ENCODE measurements around the gene ELF1.
"Not testable (repeated sequence)": the region's sequence is repeated elsewhere in the genome, so short reads cannot be mapped to it uniquely, and the experiment has no call there.

ELF1 gene

DNA sequence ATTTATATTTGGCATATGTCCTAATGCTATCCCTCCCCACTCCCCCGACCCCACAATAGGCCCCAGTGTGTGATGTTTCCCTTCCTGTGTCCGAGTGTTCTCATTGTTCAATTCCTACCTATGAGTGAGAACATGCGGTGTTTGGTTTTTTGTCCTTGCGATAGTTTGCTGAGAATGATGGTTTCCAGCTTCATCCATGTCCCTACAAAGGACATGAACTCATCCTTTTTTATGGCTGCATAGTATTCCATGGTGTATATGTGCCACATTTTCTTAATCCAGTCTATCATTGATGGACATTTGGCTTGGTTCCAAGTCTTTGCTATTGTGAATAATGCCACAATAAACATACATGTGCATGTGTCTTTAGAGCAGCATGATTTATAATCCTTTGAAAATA is 23.3 kb upstream of the ELF1 start:
- not testable (repeated sequence) for DNase-seq (ENCODE audit: low read depth)

DNA sequence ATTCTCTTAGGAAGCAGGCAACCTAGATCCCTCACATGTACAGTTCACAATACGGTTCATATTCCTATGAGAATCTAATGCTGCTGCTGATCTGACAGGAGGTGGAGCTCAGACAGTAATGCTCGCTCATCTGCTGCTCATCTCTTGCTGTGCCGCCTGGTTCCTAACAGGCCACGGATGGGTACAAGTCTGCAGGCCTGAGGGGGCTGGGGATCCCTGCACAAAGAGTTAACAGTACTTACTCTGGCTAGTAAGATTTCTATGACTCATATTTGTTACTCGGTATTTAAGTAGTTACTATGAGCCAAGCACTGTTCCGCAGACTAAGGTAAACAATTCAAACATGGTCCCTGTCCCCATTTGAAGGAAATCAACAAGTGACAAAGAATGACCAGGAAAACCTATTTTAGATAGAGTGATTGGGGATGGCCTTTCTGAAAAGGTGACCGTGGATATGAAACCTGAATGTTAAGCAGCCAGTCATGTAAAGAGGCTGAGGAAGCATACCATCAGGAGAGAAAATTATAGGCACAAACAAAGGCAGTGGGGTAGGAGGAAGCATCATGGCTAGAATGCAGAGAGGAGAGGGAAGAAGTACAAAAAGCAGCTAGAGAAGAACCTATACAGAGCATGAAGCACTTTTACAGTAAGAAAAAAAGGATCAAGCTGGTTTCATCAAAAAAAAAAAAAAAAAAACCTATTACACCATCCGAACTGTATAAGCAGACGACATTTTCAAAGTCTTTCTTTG is 21.6 kb upstream of the ELF1 start:
- no peak for DNase-seq (ENCODE audit: low read depth)

DNA sequence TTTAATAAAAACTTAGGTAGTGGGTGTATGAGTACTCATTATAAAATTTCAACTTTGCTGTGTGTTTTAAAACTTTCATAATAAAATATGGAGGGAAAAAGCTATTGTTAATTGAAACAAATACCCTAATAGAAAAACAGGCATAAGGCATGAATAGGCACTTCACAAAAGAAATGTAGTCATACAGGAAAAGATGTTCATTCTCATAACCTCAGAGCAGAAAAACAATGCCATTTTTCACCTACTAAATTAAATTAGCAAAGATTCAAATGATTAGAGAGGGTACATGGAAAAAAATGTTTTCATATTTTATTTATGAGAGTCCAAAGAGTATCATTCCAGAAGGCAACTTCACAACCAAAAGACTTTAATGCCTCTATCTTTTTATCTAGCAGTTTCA is 20.6 kb upstream of the ELF1 start:
- no peak for DNase-seq (ENCODE audit: low read depth)

DNA sequence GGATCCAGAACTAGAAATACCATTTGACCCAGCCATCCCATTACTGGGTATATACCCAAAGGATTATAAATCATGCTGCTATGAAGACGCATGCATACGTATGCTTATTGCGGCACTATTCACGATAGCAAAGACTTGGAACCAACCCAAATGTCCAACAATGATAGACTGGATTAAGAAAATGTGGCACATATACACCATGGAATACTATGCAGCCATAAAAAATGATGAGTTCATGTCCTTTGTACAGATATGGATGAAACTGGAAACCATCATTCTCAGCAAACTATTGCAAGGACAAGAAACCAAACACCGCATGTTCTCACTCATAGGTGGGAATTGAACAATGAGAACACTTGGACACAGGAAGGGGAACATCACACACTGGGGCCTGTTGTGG is 17.4 kb upstream of the ELF1 start:
- not testable (repeated sequence) for DNase-seq (ENCODE audit: low read depth)

DNA sequence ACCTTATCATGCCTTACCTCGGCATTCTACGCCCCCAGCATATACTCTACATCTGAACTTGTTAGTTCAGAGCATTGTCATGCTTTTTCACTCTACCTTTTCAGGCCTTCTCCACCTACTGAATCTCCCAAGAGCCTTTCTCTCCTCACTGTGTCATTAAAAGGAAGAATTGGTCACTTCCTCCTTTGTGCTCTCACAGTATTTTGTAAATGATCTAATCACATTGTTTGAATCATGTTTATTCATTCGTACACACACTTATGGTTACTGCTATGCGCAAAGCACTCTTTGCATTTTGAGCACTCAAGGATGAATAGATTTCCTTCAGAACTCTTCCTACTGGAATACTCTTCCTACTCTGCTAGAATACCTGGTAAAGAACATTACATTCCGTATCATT is 15.8 kb upstream of the ELF1 start:
- DNase-seq (ENCODE audit: low read depth): no peak

DNA sequence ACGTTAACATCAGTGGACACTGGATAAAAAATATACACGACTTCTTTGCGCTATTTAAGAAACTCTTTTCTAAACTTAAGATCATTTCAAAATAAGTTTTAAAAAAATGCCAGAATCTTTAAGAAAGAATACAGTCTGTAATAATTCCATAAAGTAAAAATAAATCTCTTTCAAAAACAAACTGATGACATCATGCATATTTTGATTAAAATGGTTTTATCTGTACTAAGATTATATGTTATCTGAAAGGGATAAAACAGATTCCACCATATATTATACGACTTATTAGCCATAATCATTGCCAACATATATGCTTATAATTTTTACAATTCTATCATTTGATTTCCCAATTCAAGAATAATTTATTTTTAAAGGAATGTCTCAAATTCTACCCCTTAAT is 15.3 kb upstream of the ELF1 start:
- DNase-seq (ENCODE audit: low read depth): no peak

DNA sequence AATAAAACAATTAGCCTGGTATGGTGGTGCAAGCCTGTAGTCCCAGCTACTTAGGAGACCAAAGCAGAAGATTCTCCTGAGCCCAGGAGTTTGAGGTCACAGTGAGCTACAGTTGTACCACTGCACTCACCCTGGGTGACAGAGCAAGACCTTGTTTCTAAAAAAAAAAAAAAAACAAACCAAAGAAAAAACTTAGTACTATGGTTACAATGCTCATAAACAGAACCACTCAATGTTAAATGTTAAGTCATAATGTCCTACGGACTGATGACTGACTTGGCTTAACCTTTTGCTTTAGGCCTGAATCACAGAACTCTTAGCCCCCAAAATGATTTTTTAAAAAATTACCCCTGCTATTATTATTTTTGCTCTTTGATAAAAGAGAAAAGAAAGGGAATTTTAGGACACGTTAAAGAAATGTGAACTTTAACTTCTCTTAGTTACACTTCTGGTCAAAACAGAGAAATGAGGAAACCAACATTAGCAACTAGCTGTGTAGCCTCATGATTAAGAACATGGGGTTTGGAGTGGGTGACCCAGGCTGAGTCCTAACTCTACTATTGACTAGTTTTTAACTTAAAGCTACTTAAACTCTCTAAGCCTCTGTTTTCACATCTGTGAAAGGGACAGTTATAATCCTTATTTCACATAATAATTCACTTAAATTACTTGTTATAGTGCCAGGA is 13.7 kb upstream of the ELF1 start:
- no peak for DNase-seq (ENCODE audit: low read depth)

DNA sequence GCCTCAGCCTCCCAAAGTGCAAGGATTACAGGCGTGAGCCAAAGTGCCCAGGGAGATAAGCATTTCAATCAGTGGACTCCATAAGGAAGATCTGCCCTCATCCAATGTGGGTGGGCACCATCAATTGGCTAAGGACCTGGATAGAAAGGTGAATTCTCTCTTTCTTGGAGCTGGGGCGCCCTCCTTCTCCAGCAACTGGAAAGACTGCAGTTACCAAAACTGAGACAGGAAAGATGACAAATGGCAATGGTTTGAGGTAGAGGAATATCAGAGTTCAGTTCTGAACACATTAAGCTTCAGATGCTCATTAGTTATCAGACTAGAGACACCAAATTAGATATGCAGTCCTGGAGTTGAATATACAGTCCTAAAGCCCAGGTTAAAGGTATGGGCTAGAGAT is 10.5 kb upstream of the ELF1 start:
- no peak for DNase-seq (ENCODE audit: low read depth)

DNA sequence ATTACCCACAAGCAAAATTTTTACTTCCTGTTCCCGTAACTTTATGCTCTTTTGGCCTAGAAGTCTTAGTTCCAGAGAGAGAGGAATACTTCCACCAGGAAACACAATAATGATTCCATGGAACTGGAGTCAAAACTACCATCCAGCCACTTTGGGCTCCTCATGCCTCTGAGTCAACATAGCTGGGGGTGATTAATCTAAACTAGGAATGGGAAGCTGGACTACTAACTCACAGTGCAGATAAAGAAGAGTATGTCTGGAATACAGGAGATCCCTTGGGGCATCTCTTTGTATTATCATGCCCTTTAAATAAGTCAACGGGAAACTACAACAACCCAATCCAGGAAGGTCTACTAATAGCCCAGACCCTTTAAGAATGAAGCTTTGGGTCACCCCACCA is 8.9 kb upstream of the ELF1 start:
- no peak for DNase-seq (ENCODE audit: low read depth)

DNA sequence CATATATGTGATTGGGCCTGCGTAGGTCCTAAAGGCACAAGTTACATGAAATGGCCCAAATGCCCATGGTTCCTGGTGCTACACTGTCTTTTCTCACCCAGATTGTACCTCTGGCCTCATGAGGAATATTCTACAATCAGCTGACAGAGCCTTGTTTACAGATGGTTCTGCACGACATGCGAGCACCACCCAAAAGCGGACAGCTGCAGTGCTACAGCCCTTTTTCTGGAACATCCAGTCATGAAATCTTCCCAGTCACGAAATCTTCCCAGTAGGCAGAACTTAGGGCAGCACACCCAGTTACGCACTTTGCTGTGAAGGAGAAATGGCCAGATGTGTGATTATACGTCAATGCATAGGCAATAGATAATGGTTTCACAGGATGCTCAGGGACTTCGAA is 7.7 kb upstream of the ELF1 start:
- DNase-seq (ENCODE audit: low read depth): no peak

DNA sequence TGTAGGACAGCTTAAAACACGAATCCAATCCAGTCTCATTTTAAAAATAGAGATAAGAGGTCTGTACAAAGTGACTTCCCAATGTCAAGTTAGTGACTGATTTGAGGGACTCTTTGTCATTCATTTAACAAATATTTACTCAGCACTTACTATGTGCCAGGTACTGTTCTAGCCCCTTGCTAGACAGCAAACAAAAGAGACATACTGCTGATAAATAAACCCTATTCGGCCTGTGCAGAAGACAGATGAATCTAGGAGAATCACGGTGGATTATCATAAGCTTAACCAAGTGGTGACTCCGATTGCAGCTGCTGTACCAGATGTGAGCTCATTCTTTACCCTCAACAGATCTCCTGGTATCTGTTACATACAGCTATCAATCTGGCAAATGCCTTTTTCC is 6.4 kb upstream of the ELF1 start:
- DNase-seq (ENCODE audit: low read depth): no peak

DNA sequence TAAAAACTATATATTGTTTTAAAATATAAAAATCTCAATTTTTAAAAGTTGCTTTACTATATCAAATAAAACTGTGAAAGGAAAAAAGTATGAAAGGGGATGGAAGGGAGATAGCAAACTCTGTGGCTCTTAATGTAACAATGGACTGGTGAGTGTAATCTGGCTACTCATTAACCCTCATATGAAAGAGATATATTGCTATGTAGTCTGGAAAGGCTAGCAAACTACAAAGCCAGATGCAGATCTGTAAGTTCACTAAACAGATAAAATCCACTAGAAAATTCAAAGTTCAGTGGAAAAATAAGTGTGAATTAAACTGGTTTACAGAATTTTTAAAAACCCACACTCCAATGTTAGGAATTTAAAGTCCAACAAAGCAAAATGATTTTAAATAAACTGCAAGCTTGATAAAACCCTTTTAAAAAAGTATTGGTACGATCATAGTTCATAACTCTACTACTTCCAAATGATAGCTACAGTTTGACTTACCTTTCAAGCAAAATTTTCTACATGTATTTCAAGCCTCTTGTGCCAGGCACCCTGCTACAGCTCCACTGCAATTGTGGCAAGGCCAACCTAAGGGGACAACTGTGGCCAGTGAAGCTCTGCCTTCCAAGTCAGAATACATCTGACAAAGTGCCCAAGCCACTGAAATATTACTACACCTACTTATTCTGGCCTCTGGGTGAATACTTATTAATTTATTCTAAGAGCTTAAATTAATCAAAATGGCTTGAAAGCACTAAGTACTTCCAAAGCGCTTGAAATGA is 647 bp upstream of the ELF1 start:
- DNase-seq (ENCODE audit: low read depth): no peak

DNA sequence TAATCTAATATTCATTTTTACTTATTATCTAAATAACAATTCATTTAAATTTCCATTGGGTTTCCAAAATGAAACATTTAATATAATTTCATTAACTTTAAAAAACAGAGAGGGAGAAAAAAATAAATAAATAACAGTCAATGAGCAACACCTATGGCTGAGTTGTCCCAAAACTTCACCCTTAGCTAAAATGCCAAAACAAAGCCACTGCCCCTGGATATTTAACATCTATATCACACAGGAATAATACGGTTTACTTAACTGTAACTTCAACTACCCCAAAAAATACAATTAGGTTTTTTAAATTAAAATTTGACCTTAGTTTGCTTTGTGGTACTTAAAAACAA is 541 bp downstream of the ELF1 start:
- no peak for DNase-seq (ENCODE audit: low read depth)

DNA sequence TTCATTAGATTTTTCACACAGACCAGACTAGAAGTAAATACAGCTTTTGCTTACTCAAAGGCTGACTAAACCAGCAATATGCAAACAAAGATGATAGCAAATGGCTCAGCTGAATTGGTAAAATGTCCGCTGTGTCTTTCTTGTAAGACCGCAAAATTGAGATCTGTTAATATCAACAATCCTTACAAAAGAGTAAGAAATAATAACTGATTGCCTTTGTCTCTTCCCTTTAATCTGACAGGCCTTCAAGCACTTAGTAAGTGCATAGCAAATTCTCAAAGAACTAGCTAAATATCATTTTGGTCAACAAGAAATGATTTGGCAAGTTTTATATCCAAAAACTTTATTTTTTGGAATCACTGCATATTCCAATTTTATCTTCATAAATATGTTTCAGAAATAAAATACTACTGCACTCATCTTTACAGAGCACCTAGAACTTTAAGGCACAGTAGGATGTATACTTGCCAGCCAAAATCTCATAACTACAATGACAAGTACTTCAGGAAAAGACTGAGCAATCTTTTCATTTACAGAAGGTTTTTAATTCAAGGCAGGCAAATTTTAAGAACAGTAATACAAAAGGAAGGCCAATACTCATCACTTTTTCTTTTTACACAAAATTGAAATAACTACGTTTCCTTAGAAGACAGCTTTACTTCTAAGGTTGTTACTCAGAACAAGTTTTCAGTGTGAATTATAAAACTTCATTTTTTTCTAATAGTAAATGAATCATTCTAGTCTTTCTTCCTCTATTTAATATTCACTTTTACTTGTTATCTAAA is 1.1 kb downstream of the ELF1 start:
- DNase-seq (ENCODE audit: low read depth): no peak

DNA sequence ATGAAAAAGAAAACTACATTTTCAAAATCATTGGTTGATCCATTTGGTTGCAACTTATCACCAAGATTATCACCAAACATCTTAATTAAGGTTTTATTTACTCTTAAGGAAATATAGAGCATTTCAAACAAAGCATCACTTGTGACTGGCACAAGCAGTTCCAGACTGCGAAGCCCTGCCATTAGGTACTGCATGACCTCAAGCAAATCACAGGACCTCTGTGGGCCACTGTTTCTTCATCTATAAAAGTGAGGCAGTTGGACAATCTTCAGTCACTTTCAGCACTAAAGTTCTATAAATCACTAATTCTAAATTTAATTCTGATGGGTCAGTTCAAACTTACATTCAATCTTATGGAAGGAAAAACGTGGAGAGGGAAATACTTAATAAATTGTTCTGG is 2.0 kb downstream of the ELF1 start:
- DNase-seq (ENCODE audit: low read depth): no peak

DNA sequence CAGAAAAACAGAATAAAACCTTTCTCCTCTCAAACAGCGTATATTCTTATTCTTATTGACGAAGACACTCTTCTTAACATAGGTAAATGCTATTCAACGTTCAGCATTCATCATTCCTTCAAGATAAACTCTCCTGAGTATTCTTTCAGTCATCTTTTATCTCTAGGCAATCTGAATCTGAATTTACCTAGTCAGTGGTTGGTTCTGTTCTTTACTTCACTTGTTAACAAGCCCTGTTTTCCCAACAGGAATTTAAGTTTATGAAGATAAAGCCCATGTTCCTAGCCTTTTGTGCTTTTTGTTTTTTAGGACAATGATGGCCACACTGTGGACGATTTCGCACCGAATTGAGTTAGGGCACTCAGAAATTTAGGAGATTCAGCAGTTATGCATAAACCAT is 3.2 kb downstream of the ELF1 start:
- DNase-seq (ENCODE audit: low read depth): no peak

DNA sequence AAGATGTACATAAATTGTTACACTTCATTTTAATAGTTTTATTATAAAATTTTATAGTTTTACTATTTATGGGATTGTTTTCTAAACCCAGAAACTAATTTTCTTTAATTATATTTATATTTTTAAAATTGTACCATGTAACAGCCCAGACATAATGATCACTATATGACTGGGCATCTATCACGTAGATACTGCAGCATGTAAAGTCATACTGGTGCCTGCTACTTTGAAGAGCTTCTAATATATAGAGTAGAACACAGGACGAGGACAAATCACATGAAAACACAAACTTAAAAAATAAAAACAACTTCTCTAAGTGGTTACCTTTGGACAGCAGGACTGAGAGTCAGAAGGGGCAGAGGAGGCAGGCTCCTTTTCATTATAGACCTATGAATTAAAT is 5.3 kb downstream of the ELF1 start:
- DNase-seq (ENCODE audit: low read depth): no peak

DNA sequence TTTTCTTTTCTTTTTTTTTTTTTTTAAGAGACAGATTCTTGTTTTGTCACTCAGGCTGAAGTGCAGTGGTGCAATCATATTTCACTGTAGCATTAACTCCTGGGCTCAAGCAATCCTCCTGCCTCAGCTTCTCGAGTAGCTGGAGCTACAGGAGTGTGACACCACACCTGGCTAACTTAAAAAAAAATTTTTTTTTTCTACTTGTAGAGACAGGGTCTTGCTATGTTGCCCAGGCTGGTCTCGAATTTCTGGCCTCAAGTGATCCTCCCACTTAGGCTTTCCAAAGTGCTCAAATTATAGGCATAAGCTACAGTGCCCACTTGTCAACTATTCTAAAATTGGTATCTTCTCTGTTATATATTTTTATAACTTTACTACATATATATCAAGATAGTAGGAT is 6.6 kb downstream of the ELF1 start:
- no peak for DNase-seq (ENCODE audit: low read depth)

DNA sequence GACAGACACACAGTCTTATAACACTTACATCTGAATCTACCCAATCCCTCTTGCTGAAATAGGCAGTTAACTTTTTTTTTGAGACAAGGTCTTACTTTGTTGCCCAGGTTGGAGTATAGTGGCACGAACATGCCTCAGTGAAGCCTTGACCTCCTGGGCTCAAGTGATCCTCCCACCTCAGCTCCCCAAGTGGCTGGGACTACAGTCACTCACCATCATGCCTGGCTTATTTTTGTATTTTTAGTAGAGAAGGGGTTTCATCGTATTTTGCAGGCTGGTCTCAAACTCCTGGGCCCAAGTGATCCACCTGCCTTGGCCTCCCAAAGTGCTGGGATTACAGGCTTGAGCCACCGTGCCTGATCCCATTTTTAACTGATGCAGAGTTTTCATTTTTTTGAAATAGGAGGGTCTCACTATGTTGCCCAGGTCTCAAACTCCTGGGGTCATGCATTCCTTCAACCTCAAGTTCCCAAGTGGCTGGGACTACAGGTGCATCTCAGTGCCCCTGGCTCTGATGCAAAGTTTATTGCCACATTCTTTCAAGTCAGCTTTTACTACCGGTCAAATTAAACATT is 7.6 kb downstream of the ELF1 start:
- no peak for DNase-seq (ENCODE audit: low read depth)

DNA sequence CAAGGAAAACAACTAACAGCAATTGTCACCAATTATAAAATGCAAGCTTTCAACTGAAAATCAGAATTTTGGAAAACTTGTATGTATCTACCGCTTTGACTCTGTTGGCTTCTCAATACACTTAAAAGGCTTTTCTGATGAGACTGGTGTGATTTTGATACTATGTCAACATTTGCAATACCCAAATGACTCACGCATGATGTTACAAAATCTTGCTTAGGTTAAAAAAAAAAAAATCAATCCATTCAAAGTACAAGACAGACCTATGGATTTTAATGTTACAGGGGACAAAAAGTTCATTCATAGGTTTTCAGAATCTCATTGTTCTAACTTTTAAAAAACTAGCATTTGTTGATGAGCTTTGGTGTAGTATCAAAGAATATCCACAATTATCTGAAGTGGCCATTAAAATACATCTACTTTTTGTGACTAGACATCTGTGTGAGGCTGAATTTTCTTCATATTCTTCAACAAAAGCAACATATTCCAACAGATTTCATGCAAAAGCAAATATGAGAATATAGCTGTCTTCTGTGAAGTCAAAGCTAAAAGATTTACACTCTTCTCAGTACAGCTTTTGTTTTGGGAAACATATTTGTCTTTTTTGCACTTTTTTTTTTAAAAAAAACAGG is 10.7 kb downstream of the ELF1 start:
- peak; percentile 73 for DNase-seq (ENCODE audit: low read depth)

DNA sequence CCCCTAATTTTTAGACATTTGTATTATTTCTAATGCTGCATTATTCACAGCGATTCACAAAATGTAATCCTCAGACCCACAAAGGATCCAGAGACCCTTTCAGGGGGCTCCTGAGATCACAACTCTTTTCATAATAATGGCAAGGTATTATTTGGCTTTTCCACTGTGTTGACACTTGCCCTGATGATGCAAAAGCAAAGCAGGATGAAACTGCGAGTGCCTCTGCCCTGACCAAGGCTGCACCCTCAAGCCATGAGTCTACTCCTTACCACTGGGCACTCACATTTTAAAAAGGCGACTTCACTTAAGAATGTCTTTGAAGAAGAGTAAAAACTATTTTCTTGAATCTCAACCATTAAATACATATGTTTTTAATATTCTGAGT is 11.4 kb downstream of the ELF1 start:
- peak; percentile 39 for DNase-seq (ENCODE audit: low read depth)

All from fibroblast of gingiva (primary cell).